ENCODE measurements around the gene FREY1.
A peak's percentile ranks its signal among the peaks of the same experiment; 100 is the strongest.
"Not testable (repeated sequence)": the region's sequence is repeated elsewhere in the genome, so short reads cannot be mapped to it uniquely, and the experiment has no call there.

FREY1 gene

GRCh38 chr11:45913942-45914635 lies 7.0 kb upstream of the FREY1 start:
- DNase-seq (ENCODE audit: low read depth) = no peak

GRCh38 chr11:45913514-45913913 lies 6.4 kb upstream of the FREY1 start:
- DNase-seq (ENCODE audit: low read depth) = no peak

DNA sequence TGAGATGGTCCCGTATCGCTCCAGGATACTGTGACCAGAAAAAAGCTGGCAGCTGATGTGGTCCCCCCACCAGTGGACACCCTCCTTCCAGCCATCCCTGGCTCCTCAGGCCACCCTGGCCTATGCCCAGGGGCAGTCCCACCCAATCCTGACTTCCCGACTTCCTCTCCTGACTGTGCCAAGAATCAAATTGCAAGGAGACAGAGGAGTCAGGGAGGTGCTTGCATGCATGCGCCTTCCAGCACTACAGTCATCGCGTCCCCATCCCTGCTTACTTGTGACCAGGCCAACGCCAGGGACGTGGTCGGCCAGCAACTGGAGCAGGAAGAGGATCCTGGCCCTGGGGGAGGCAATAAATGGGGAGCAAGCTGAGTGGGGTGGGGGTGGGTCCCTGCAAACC lies 3.6 kb upstream of the FREY1 start:
- DNase-seq (ENCODE audit: low read depth) = no peak

DNA sequence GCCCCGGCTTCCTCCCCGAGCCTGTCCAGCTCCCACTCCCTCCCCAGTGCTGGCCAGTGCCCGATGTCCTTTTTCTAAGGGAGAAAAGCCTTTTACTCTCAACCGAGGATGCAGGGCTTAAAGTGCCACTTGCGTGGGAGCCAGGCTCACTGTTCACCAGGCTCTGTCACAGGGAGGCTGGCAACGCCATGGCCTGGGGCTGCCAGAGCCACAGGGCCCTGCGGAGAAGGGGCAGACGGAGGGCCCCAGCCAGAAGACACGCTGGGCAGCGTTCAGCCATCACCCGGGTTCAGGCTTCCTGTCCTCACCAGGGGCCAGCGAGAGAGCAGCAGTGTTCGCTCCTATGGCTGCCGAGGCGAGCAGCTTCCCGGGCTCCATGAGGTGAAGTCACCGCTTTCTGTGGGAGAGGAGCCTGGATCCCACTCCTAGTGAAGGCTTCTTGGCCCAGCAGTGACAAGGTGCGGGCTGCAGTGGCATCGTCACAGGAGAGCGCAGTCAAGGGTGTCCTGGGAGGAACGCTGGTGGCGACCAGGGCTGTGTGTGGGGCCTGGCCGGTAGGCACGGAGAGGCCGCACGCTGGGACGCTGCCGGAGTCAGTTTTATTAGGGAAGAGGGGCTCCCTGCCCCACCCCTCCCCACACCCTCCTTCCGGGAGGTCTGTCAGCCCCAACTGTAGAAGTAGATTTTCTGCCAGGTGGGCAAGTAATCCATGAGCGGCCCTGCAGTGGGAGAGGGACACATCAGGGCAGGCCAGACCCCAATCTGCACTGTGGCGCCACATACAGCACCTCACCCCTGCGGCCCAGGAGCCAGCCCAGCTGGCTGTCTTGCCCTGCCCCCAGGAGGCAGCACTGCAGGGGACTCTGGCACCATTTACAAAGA lies 2.8 kb upstream of the FREY1 start:
- DNase-seq (ENCODE audit: low read depth) = no peak

DNA sequence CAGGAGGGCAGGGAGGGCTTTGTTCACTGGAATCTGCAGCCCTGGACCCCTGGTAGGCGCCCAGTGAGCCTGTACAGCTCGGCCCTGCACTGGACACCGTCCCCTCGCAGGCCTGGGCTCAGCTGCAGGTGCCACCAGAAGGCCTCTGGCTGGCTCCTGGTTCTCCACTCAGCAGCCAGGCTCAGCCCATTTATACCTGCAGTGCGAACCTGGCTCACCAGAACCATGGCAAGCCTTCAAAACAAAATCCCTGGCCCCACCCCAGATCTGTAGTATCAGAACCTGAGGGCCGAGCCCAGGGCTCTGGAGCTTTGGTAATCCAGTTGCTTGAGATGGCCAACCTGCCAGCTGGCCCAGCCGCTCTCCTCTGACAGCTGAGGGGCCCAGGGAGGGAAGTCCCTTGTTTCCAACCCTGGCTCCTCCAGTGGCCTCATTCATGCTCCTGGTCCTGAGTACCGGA lies 870 bp upstream of the FREY1 start:
- no peak for DNase-seq (ENCODE audit: low read depth)

GRCh38 chr11:45906096-45906682 lies 882 bp downstream of the FREY1 start:
- no peak for DNase-seq (ENCODE audit: low read depth)

DNA sequence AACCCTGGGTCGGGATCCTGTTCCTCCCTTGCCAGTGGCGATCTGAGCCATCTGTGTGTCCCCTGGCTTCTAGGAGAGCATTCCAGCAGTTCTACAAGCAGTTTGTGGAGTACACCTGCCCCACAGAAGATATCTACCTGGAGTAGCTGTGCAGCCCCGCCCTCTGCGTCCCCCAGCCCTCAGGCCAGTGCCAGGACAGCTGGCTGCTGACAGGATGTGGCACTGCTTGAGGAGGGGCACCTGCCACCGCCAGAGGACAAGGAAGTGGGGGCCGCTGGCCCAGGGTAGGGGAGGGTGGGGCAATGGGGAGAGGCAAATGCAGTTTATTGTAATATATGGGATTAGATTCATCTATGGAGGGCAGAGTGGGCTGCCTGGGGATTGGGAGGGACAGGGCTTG lies 1.5 kb downstream of the FREY1 start:
- DNase-seq (ENCODE audit: low read depth) = not testable (repeated sequence)

- DNase-seq (ENCODE audit: low read depth) = no peak
Measured at GRCh38 chr11:45905095-45905494, 2.0 kb downstream of the FREY1 start.

DNA sequence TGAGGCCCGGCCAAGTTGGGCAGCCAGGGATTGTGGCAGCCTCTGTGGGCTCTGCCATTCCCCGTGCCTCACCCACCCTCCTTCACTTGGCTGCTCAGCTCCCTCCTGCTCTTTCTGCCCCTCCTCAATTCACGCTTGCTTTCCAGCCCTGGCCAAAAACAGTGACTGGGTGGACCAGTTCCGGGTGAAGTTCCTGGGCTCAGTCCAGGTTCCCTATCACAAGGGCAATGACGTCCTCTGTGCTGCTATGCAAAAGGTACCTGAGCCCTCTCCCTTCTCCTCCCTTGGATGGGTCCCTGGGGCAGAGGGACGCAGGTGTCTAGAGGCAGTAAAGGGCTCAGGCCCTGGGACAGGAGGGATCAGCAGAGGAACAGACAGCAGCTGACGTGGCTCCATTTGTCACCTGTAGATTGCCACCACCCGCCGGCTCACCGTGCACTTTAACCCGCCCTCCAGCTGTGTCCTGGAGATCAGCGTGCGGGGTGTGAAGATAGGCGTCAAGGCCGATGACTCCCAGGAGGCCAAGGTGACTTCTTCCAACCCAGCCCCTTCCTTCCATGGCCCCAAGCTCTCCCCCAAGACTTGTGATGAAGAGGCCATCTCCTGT lies 2.7 kb downstream of the FREY1 start:
- DNase-seq (ENCODE audit: low read depth) = no peak

GRCh38 chr11:45902452-45903380 lies 4.4 kb downstream of the FREY1 start:
- no peak for DNase-seq (ENCODE audit: low read depth)

GRCh38 chr11:45901626-45902025 lies 5.4 kb downstream of the FREY1 start:
- no peak for DNase-seq (ENCODE audit: low read depth)

DNA sequence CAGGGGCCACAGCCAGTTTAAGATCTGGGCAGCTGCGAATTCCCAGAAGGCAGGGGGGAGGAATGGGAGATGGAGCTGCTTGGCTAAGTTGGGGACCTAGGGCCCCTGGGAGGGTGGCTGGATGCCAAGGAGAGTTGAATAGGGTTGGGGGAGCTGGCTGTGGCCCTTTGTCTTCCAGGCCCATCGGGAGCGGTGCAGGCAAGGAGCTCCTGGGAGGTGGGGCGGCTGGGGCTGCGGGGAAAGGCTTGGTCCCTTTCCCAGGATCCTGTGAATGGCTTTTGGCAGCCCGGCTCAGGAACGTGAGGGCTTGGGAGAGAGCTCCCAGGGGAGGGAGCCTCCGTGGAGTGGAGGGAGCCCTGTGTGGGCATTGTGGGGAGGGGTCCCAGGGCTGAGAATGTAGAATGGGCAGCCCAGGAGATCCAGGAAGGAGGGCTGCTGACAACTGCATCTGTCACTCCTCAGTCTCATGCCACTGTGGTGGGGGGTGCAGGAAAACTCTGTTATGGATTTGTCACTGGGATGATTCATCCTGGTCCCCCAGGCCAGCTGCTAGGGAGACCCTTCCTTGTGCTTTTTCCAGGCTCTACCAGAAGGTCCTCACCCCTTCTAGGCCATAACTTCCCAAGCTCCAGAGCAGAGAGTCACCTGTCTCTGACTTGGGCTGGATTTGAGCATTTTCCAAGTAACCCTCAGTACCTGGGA lies 6.0 kb downstream of the FREY1 start:
- no peak for DNase-seq (ENCODE audit: low read depth)

GRCh38 chr11:45900175-45900800 lies 6.8 kb downstream of the FREY1 start:
- DNase-seq (ENCODE audit: low read depth) = not testable (repeated sequence)

GRCh38 chr11:45899448-45900174 lies 7.5 kb downstream of the FREY1 start:
- DNase-seq (ENCODE audit: low read depth) = peak; percentile 39

DNA sequence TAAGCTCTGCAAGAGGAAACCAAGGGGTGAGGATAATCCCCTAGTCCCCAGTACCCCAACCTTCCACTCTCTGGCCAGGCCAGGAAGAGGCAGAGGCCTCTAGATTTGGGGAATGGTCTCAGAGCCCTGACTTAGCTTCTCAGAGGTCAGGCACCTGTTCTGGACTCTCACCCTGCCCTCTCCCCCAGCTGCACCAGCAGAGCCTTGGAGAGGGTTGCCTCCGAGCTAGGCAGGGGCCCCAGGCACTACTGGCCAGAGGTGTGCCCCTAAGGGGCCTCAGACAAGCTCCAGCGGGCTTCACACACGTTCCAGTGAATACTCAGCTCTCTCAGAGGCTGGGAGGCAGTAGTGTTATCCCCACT lies 8.0 kb downstream of the FREY1 start:
- DNase-seq (ENCODE audit: low read depth) = no peak

GRCh38 chr11:45897556-45897955 lies 9.5 kb downstream of the FREY1 start:
- DNase-seq (ENCODE audit: low read depth) = no peak

DNA sequence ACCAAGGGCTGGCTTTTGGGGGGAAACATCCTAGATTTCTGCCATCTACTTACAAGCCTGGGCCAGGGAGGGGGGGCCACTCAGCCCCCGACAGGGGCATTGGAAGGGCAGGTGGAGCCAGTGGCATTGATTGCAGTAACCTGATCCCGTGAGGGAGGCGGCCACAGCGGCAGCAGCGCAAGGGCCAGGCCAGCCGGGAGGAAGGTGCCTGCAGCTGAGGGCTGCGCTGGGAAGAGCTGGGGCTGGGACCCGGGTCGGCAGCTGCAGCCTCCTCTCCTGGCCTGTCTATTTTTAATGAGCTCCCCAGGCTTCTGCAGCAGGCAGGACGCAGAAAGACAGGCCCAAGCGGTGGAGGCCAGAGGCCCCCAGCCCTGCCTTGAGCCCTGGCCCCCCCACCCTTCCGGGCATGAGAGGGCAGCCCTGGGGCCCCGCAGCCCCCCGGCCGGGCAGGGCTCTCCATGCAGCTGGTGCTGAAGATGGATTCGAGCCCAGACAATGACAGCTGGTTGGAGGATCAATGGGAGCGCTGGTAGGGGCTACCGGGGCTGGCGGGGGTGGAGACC lies 10.6 kb downstream of the FREY1 start:
- DNase-seq (ENCODE audit: low read depth) = no peak

DNA sequence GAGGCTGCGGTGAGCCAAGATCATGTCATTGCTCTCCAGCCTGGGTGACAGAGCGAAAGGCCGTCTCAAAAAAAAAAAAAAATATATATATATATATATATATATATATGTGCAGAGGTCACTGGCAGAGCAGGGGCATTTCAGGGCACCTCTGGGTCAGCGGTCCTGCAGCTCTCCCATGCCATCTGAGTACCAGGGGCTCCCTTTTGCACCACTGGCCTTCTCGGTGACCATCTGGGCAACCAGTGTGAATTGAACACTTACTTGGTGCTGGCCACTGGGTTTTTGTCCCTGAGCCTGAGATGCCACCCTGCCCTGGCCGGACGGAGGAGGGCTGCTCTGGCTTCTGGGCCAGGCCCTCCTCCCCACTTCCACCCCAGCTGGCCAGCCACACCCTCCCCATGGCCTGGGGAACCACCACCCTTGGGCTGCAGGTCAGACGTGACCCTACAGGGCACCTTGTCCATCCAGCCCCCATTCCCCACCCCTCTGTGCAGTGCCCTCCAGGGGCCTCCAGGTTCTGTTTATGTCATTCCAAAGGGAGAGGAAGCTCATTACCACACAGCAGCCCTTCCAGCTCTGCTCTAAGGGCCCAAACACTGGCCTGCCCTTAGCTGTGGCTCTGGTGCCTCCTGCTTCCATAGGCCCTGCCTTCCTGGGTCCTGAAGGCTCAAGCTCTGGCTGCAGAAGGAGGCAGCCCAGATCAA lies 11.4 kb downstream of the FREY1 start:
- DNase-seq (ENCODE audit: low read depth) = no peak
